Measurements from ENCODE around the gene VPS45.

DNA sequence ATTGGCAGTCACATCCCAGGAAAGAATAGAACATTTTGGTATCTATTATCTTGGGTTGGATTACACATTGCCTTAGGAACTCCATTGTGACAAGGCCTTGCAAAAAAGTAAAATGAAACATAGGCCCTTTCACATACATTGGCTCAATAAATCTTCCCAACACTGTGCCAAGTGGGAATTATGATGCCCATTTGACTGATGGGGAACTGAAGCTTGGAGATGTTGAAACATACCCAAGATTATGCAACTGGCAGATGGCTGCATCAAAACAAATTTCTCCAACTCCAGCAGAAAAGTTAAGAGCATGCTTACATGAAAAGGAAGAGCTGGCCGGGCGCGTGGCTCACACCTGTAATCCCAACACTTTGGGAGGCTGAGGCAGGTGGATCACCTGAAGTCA, 109.0 kb downstream of the VPS45 start:
- TF ChIP-seq POLR2AphosphoS5 (IDR thresholded peaks at IDR 0.05) = no peak
- TF ChIP-seq, protein P1, sequence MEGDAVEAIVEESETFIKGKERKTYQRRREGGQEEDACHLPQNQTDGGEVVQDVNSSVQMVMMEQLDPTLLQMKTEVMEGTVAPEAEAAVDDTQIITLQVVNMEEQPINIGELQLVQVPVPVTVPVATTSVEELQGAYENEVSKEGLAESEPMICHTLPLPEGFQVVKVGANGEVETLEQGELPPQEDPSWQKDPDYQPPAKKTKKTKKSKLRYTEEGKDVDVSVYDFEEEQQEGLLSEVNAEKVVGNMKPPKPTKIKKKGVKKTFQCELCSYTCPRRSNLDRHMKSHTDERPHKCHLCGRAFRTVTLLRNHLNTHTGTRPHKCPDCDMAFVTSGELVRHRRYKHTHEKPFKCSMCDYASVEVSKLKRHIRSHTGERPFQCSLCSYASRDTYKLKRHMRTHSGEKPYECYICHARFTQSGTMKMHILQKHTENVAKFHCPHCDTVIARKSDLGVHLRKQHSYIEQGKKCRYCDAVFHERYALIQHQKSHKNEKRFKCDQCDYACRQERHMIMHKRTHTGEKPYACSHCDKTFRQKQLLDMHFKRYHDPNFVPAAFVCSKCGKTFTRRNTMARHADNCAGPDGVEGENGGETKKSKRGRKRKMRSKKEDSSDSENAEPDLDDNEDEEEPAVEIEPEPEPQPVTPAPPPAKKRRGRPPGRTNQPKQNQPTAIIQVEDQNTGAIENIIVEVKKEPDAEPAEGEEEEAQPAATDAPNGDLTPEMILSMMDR (IDR thresholded peaks at IDR 0.05 in 8 of 11, conservative IDR thresholded peaks at IDR 0.05 in 3 of 11) = no peak
